Effector memory CD8-positive, alpha-beta T cell (primary cell): ENCODE data around the gene CLIP2.
A peak's percentile ranks its signal among the peaks of the same experiment; 100 is the strongest.
"Not testable (repeated sequence)": the region's sequence is repeated elsewhere in the genome, so short reads cannot be mapped to it uniquely, and the experiment has no call there.

Experiments used
- ATAC-seq: fragments of 150-1000 bp; cut with Tn5 transposase; replicated peaks from 2 replicates; pipeline ENCODE4 v1.10.0; 2021; ENCODE audit warnings: mild to moderate bottlenecking, moderate library complexity
- DNase-seq, 3 experiments: peaks; one replicate each; pipeline ENCODE4 v3.0.0; 2021
- H3K27ac Mint-ChIP-seq, 2 donors: one replicate each; pipeline ENCODE4 v1.8.0; 2022; ENCODE audit warnings: mild to moderate bottlenecking in 2 of 2, mixed read lengths in 2 of 2, moderate library complexity in 2 of 2
- H3K27me3 Mint-ChIP-seq, 2 donors: one replicate each; pipeline ENCODE4 v1.8.0; 2022; ENCODE audit warnings: mixed read lengths in 2 of 2
- H3K36me3 Mint-ChIP-seq: one replicate; pipeline ENCODE4 v1.8.0; 2022; ENCODE audit warnings: mild to moderate bottlenecking, moderate library complexity, mixed read lengths; ENCODE audit not compliant: insufficient read depth
- H3K4me1 Mint-ChIP-seq, 2 donors: one replicate each; pipeline ENCODE4 v1.8.0; 2022; ENCODE audit warnings: low read depth in 2 of 2, mixed read lengths in 2 of 2
- H3K4me3 Mint-ChIP-seq, 2 donors: one replicate each; pipeline ENCODE4 v1.8.0; 2022; ENCODE audit warnings: mild to moderate bottlenecking in 2 of 2, mixed read lengths in 2 of 2, moderate library complexity in 2 of 2
- H3K9me3 Mint-ChIP-seq, 2 donors: one replicate each; pipeline ENCODE4 v1.8.0; 2022; ENCODE audit warnings: mixed read lengths in 2 of 2

Gene CLIP2

DNA sequence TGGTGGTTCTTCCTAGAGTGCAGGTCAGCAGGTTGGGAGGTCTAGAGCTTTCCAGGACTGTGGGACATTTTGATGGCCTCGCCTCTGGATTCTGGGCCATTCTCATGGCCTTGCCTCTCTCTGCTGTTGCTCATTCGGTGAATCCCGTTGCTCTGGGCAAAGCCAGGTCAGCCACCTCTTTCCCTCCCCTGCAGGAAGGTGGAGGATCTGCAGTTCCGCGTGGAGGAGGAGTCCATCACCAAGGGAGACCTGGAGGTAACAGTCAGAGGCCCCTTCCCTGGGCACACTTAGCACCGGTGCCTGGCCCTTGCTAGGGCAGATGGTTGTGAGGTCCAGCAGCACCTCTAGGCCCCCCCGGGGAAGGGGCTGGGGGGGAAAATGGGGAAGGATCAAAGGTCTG lies 74.9 kb downstream of the CLIP2 start:
- no peaks in the 10 kb centered on the region for H3K36me3 Mint-ChIP-seq
- H3K4me3 Mint-ChIP-seq, result no peak overlapping the region
- no peak for DNase-seq
- H3K27ac Mint-ChIP-seq, result no peak overlapping the region
- no peaks in the 10 kb centered on the region for H3K9me3 Mint-ChIP-seq
- no peak for ATAC-seq
- no peaks in the 10 kb centered on the region for H3K27me3 Mint-ChIP-seq
- peaks cover 0 to 3% of the 10 kb centered on the region in 2 donors for H3K4me1 Mint-ChIP-seq

- H3K4me3 Mint-ChIP-seq, result no peak overlapping the region
- no peaks in the 10 kb centered on the region for H3K27me3 Mint-ChIP-seq
- no peaks in the 10 kb centered on the region for H3K9me3 Mint-ChIP-seq
- no peaks in the 10 kb centered on the region for H3K36me3 Mint-ChIP-seq
- H3K4me1 Mint-ChIP-seq, result peaks cover 0 to 3% of the 10 kb centered on the region in 2 donors
- H3K27ac Mint-ChIP-seq, result peak overlapping the region in 1 of 2 donors; percentile 38
- ATAC-seq (no peak), DNase-seq (no peak)
These were observed 76.3 kb downstream of the CLIP2 start for GRCh38 chr7:74365322-74366022.

DNA sequence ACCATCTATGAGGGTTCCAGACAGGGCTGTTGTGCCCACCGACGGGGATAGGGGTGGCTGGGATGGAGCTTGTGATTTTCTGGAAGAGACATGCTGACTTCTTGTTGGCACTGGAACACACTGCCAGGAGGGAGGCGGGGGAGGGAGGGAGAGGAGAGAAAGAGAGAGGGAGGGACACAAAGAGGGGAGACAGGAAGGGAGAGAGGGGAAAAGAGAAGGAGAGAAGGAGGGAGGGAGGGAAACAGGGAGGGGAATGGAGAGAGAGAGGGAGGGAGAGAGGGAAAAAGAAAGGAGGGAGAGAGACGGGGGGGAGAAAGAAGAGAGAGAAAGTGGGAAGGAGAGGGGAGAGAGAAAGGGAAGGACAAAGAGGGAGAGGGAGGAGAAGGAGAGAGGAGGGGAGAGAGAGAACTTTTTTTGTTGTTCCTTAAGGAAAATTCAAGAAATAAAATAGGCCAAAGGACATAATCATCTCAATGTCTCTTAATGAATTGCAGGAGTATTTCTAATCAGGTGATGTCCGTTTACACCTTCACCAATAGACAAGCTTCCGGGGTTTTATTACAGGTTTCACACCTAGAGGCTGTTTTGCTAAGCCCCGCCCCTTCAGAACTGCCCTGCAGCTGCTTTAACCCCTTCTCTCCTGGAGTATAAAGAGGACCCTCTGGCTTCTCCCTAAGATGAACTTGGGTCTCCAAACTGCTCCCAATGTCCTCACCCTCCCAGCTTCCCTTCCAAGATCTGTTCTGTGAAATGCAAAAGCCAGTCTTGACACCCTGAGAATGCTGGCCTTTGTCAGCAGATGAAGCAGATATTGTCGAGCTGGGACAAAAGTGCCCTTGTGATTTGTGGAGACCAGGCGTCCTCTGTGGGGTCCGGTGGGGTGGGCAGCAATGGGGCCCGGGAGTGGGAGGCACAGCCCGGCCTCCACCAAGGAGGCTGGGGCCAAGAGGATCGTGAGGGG lies 82.5 kb downstream of the CLIP2 start:
- ATAC-seq, result no peak
- Mint-ChIP-seq H3K27me3 (no peaks in the 10 kb centered on the region), H3K27ac (peak overlapping the region; percentile 35 to 60), H3K9me3 (no peaks in the 10 kb centered on the region), H3K4me3 (peak overlapping the region; percentile 8 to 27), H3K4me1 (peaks cover 7 to 8% of the 10 kb centered on the region in 2 donors), H3K36me3 (no peaks in the 10 kb centered on the region)
- no peak for DNase-seq

DNA sequence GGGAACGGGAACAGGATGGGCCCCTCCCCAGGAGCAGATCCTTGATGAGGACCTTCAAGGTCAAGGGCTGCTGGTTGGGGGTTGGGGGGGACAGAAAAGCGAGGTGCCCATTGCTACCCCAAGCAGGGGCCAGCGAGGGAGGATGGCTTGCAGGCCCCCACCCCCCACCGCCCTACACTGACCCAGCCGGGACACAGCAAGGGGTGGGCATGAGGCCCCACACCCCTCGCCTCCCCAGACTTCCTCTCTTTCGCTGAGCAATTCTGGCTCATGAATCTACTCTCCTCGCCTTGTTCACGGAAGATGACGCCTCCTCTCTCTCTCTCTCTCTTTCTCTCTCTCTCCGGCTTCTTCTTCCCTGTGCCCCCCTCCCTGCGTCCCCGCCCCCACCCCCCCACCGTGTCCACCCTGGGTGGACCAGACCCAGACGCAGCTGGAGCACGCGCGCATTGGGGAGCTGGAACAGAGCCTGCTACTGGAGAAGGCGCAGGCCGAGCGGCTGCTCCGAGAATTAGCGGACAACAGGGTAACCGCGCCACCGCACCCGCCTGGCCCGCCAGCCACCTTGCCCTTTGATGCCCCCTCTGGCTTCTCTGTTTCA lies 83.4 kb downstream of the CLIP2 start:
- H3K4me3 Mint-ChIP-seq, result no peak overlapping the region
- no peaks in the 10 kb centered on the region for H3K9me3 Mint-ChIP-seq
- H3K27ac Mint-ChIP-seq, result peak overlapping the region in 1 of 2 donors; percentile 41
- H3K4me1 Mint-ChIP-seq, result peaks cover 7 to 8% of the 10 kb centered on the region in 2 donors
- no peaks in the 10 kb centered on the region for H3K27me3 Mint-ChIP-seq
- no peak for DNase-seq
- ATAC-seq, result no peak
- no peaks in the 10 kb centered on the region for H3K36me3 Mint-ChIP-seq

DNA sequence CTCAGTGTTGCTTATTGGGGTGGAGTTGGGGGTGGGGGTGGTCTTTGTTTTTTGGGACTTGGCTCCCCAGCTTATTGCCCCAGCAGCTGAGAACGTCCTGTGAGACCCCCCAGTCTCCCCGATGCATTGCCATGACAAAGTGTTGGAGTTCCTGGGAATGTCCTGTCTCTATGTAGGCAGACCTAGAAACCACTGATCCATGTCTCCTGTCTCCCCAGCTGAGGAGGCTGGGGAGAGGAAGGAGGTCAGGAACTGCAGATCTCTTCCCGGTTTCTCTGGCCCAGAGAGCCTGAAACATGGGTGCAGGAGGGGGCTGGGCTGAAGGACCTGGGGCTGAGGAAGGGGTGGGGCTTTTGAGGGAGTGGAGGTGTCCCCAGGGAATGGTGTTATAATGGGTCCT lies 84.3 kb downstream of the CLIP2 start:
- H3K36me3 Mint-ChIP-seq, result no peaks in the 10 kb centered on the region
- no peak for ATAC-seq

DNA sequence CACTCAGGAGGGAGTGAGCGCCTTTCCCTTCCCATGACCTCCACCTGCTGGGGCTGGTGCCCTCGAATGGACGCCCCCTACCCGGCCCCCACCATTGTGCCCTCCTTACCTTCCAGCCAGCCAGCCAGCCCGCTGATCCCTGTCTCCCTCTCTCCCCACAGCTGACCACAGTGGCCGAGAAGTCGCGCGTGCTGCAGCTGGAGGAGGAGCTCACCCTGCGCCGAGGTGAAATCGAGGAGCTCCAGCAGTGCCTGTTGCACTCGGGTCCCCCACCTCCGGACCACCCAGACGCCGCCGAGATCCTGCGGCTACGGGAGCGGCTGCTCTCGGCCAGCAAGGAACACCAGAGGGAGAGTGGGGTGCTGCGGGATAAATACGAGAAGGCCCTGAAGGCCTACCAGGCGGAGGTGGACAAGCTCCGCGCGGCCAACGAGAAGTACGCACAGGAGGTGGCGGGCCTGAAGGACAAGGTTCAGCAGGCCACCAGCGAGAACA lies 86.6 kb downstream of the CLIP2 start:
- Mint-ChIP-seq H3K27ac (no peak overlapping the region), H3K27me3 (no peaks in the 10 kb centered on the region), H3K4me3 (no peak overlapping the region), H3K4me1 (peaks cover 7 to 8% of the 10 kb centered on the region in 2 donors), H3K9me3 (no peaks in the 10 kb centered on the region), H3K36me3 (no peaks in the 10 kb centered on the region)
- ATAC-seq, result no peak
- no peak for DNase-seq

More for the DNA sequence above, 84.3 kb downstream of the CLIP2 start:
- no peaks in the 10 kb centered on the region for H3K9me3 Mint-ChIP-seq
- H3K27ac Mint-ChIP-seq, result peak overlapping the region in 1 of 2 donors; percentile 41
- no peak for DNase-seq
- H3K4me3 Mint-ChIP-seq, result no peak overlapping the region
- no peaks in the 10 kb centered on the region for H3K27me3 Mint-ChIP-seq
- peaks cover 7 to 8% of the 10 kb centered on the region in 2 donors for H3K4me1 Mint-ChIP-seq

- H3K27ac Mint-ChIP-seq, result no peak overlapping the region
- peaks cover 4 to 6% of the 10 kb centered on the region in 2 donors for H3K4me1 Mint-ChIP-seq
- H3K4me3 Mint-ChIP-seq, result no peak overlapping the region
- no peak for DNase-seq
- ATAC-seq, result no peak
- H3K27me3 Mint-ChIP-seq, result no peaks in the 10 kb centered on the region
- H3K9me3 Mint-ChIP-seq, result no peaks in the 10 kb centered on the region
- no peaks in the 10 kb centered on the region for H3K36me3 Mint-ChIP-seq
These were observed 87.2 kb downstream of the CLIP2 start for GRCh38 chr7:74376256-74377036.

GRCh38 chr7:74379938-74380337 lies 90.7 kb downstream of the CLIP2 start:
- Mint-ChIP-seq H3K36me3 (no peaks in the 10 kb centered on the region), H3K9me3 (peaks cover 0 to 2% of the 10 kb centered on the region in 2 donors), H3K27ac (no peak overlapping the region), H3K4me1 (no peaks in the 10 kb centered on the region), H3K4me3 (no peak overlapping the region), H3K27me3 (no peaks in the 10 kb centered on the region)
- ATAC-seq (no peak), DNase-seq (no peak)

- Mint-ChIP-seq H3K4me3 (no peak overlapping the region), H3K27me3 (no peaks in the 10 kb centered on the region), H3K9me3 (peaks cover 0 to 2% of the 10 kb centered on the region in 2 donors), H3K4me1 (no peaks in the 10 kb centered on the region), H3K27ac (no peak overlapping the region), H3K36me3 (no peaks in the 10 kb centered on the region)
- DNase-seq, result no peak
- ATAC-seq, result no peak
These were observed 91.5 kb downstream of the CLIP2 start for GRCh38 chr7:74380720-74381119.

- H3K36me3 Mint-ChIP-seq, H3K27ac Mint-ChIP-seq, H3K27me3 Mint-ChIP-seq, H3K9me3 Mint-ChIP-seq, DNase-seq, H3K4me3 Mint-ChIP-seq, H3K4me1 Mint-ChIP-seq, ATAC-seq: not testable (repeated sequence)
These were observed 94.9 kb downstream of the CLIP2 start for GRCh38 chr7:74384086-74384485.

- H3K36me3 Mint-ChIP-seq, H3K27ac Mint-ChIP-seq, ATAC-seq, DNase-seq, H3K4me1 Mint-ChIP-seq, H3K9me3 Mint-ChIP-seq, H3K27me3 Mint-ChIP-seq, H3K4me3 Mint-ChIP-seq: not testable (repeated sequence)
These were observed 95.6 kb downstream of the CLIP2 start for GRCh38 chr7:74384854-74385253.

DNA sequence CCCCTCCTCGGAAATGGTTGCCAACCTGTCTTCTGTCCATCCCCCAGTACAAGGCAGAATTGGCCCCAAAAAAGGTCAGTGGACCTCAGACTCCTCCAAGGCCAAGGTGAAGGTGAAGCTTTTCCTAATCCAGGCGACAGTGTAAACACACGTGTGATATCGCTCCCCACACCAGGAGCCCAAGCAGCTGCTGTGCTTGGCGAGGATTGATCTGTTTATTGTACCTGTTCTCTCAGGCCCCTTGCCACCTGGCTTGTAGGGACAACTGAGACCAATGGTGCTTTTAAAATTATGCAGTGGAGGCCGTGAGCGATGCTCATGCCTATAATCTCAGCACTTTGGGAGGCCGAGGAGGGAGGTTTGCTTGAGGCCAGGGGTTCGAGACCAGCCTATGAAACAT lies 98.4 kb downstream of the CLIP2 start:
- Mint-ChIP-seq H3K4me3 (no peak overlapping the region), H3K9me3 (peaks cover 0 to 2% of the 10 kb centered on the region in 2 donors), H3K27ac (no peak overlapping the region), H3K4me1 (no peaks in the 10 kb centered on the region), H3K36me3 (peaks cover 5% of the 10 kb centered on the region), H3K27me3 (no peaks in the 10 kb centered on the region)
- ATAC-seq (no peak), DNase-seq (no peak)
